IPS-18c (cell line): ENCODE data around the gene FAM216B.
"Not testable (repeated sequence)": the region's sequence is repeated elsewhere in the genome, so short reads cannot be mapped to it uniquely, and the experiment has no call there.

Experiments
- H3K4me3 ChIP-seq: 2 replicates; pipeline ENCODE4 v1.7.0; 2013; ENCODE audit warnings: low read depth, mild to moderate bottlenecking, low read length, moderate library complexity; ENCODE audit not compliant: insufficient read depth
- H3K9me3 ChIP-seq: one replicate; pipeline ENCODE4 v1.6.1; 2013; ENCODE audit warnings: mild to moderate bottlenecking, low read length, moderate library complexity; ENCODE audit not compliant: control insufficient read depth, insufficient read depth

The FAM216B gene

GRCh38 chr13:42808341-42808940, 27.1 kb downstream of the FAM216B start:
- no peak overlapping the region for H3K4me3 ChIP-seq
- no peaks in the 10 kb centered on the region for H3K9me3 ChIP-seq

- H3K9me3 ChIP-seq: no peaks in the 10 kb centered on the region
- no peak overlapping the region for H3K4me3 ChIP-seq
Observed at GRCh38 chr13:42812316-42812715, 30.9 kb downstream of the FAM216B start.

GRCh38 chr13:42814868-42815267, 33.5 kb downstream of the FAM216B start:
- H3K9me3 ChIP-seq: peaks cover 3% of the 10 kb centered on the region
- no peak overlapping the region for H3K4me3 ChIP-seq

DNA sequence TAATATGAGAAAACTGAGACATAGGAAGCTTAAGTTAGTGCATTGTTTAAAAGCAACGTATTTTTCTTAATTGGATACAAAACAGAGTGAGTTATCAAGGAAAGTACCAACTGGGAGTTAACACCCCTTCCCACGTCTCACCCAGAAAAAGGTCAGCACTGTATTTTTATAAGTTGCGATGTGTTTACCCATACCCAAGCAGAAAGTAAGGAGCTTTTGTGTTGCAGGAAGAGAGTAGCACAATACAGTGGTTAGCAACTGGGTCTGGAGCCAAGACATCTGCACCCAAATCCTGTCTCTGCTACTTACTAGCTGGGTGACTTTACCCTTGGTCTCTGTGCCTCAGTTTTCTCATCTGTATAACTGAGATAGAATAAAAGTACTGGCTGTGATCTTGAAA, 34.3 kb downstream of the FAM216B start:
- H3K9me3 ChIP-seq: peaks cover 3% of the 10 kb centered on the region
- H3K4me3 ChIP-seq: no peak overlapping the region

DNA sequence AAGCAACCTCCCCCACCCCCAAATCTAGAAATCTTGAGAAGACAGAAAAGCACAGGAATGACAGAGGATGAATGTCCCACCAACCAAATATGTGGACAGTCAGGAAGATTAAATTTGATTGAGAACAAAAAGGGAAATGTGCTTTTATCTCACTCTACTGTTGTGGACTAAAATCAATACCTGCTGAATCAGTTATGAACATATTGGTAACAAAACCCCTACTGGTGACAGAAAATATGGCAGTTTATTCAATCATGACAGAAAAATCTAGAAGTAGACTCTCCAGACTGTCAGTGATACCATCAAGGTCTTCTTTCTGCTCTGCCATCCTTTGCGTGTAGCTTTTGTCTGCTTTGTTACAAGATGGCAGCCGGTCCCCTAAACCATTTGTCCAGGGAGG, 35.2 kb downstream of the FAM216B start:
- no peak overlapping the region for H3K4me3 ChIP-seq
- H3K9me3 ChIP-seq: peaks cover 3% of the 10 kb centered on the region

GRCh38 chr13:42819687-42820086, 38.3 kb downstream of the FAM216B start:
- H3K9me3 ChIP-seq, H3K4me3 ChIP-seq: not testable (repeated sequence)

DNA sequence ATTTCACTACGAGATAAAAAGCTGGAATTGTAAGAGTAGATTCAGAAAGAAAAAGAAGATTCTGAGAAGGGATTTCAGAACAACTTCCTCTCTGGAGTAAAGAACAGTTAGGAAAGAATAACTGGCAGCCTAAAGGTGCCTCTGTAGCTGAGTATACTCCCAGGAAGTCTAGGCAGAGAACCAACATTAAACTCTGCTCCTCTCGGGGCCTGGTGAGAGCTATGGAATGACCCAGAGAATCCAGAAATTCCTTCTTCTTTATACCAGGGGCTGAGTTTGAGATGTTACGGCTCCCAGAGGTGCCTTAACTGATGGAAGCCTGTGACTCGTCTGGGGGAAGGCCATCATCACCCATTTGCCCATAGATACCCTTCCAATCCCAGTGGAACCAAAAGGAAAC, 39.1 kb downstream of the FAM216B start:
- Histone ChIP-seq H3K9me3 (peaks cover 3% of the 10 kb centered on the region), H3K4me3 (no peak overlapping the region)

DNA sequence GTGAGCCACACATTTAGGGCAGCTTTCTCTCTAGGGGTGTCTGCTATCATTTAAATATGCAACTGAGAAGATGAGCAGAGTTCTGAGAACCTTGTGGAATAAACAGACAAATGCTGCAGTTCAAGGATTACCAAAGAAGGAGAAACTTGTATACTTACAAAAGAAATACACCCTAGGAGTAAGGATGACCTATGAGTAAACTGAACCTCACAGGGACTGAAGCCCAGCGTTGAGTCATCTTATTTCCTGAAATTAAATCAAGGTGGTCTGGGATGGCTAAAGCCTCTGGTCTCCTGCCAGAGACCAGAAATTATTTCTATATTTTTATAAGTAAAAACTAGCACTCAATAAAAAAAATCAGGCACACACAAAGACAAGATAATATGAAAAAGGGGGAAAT, 40.1 kb downstream of the FAM216B start:
- no peak overlapping the region for H3K4me3 ChIP-seq
- peaks cover 3% of the 10 kb centered on the region for H3K9me3 ChIP-seq

DNA sequence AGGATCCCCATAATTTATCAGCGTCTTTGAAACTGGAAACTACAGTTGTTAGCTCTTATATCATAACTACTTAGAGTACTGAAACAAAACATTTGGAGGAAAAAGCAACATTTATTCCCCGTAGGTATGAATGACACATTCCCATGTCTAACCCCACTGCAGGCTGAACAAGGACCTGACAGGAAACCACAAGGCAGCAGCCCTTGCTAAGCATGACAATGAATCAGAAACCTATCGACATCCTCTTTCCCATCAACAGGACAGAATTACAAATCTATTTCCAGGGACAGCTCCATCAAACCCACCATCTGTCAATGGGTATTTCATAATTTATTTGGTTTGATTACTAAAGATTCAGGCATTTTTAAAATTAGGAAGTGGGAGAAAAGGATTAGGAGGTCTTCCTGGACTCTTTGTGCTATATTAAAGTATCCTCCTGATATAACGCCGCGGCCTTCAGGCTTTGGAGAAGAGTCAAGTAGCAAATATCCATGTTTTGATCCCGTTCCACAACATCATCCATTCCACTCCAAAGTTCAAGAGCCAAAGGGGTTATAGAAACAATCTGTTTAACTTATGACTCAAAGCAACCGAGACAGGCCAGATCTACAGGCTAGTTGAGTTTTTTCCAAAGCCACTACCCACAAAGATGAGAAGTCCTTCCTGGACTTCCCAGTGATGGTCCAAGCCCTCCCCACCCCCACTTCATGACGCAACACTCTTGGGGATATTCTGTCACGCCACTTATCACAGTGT, 51.1 kb downstream of the FAM216B start:
- H3K9me3 ChIP-seq: no peaks in the 10 kb centered on the region
- H3K4me3 ChIP-seq: no peak overlapping the region

DNA sequence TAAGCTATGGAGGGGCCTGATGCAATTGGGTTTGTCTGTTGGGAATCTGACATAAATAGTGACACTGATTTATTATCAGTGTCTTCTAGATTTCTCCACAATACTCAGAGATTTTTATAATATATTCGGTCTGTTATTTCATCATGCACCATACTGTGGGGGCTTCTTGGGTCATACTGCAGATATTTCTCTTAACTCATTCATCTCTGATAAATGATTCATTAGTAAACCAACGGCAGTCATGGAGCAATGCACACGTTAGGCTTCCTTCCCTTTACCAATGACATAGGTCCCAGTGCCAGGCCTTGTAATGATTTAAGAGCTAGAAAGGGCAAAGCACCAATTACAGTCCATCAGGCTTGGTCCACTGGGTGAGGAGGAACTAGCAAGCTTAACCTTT, 53.6 kb downstream of the FAM216B start:
- Histone ChIP-seq H3K9me3 (no peaks in the 10 kb centered on the region), H3K4me3 (no peak overlapping the region)

DNA sequence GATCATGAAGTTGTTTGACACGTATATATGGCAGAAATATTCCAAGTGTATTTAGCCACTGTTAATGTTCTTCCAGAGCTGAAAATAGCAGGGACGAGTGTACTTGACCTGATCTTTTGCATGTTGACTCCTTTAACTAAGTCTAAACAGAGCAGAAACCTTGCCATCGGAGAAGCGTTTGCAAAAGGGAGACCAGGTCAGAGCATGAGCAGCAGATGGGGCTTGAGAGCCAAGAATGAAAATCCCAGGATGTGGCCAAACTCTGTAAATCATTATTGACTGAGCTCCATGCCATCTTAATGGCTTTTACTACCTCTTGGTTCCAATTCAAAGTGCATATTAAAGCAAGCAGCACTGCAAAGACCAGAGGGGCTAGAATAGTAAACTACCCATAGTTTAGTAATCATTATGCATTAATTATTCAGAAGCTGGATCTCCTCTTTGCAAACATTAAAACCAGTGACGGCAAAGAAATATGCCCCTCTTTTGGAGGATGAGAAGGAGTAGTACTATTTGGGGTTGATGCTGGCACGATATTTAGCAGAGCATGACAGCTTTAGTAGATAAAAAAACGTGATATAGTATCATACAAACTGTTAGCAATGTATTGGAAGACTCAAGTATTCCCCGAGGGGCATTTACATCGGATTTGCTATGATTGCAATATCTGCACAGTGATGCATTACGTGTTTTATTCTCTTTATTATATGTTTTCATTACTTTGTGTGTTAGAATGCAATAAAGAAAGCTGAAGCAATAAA, 55.7 kb downstream of the FAM216B start:
- Histone ChIP-seq H3K9me3 (no peaks in the 10 kb centered on the region), H3K4me3 (no peak overlapping the region)
